A549 (cell line): ENCODE data around the gene AOAH.
"Not testable (repeated sequence)": the region's sequence is repeated elsewhere in the genome, so short reads cannot be mapped to it uniquely, and the experiment has no call there.

ENCODE experiments used
- CTCF ChIP-seq: fragments of >200 bp; sonication (Bioruptor Twin); formaldehyde crosslinking; IDR thresholded peaks from 3 replicates; pipeline ENCODE4 v1.5.1; 2016
- MAX ChIP-seq: IDR thresholded peaks from 2 replicates; pipeline ENCODE4 v1.6.1; 2012

DNA sequence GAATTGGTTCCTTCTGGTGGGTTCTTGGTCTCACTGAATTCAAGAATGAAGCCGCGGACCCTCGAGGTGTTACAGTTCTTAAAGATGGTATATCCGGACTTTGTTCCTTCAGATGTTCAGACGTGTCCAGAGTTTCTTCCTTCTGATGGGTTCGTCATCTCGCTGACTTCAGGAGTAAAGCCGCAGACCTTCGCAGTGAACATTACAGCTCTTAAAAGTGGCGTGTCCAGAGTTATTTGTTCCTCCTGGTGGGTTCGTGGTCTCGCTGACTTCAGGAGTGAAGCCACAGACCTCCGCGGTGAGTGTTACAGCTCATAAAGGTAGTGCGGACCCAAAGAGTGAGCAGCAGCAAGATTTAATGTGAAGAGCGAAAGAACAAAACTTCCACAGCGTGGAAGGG, 220.1 kb downstream of the AOAH start:
- TF ChIP-seq MAX, CTCF: not testable (repeated sequence)
